GM19397 (cell line): ENCODE data around the gene SOX5.
"Not testable (repeated sequence)": the region's sequence is repeated elsewhere in the genome, so short reads cannot be mapped to it uniquely, and the experiment has no call there.

ENCODE experiments used
- ATAC-seq: cut with Tn5 transposase; IDR thresholded peaks from one replicate; pipeline ENCODE4 v1.9.1; 2021; ENCODE audit warnings: mild to moderate bottlenecking, moderate library complexity; ENCODE audit not compliant: unreplicated experiment

Gene SOX5

DNA sequence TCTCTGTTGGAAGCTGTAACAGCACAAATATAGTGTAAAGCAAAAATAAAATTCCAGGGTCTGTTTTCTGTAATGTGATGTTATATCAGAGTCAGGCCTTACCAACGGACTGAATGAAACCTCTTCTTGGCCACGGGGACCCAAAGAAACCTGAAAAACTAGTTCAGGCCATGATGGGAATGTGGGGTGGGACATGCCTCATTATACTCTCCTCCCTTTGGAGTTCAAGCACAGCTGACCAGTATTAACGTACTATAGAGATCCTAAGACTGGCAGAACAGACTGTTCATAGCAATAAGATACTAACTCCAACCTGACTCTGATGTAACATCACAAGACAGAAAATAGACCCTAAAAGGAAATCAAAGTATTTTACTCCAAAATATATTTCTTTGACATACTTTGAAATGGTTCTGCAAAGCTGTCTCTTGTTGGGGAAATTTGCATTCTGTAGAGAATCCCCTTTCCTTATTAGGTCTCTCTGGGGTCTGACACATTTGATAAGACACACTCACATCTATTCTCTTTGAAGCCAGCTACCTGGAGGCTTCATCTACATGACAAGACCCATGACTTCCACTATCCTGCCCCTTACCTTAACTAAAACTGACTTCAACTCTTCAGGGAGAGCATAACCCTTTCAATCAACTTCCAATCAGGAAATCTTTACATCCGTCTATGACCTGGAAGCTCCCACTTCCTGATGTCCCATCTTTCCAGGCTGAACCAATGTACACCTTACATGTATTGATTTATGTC is 444.6 kb downstream of the SOX5 start:
- ATAC-seq, result no peak

DNA sequence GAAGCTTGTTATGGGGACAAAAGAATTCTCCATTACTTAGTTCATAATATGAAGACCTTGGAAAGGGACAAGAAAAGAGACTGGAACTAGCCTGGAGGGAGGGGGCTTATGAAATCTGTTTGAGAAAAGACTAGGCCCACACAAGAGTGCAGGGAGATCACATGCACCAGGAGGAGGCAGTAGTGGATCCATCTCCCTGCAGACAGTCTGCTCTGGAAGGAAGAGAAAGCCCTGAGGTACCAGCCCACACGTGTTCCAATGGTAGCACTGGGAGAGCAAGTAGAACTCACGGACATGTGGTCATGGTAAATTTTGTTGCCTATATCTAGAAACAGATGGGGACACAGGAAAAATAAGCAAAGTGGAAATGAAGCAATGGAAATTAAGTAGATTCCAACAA is 445.4 kb downstream of the SOX5 start:
- no peak for ATAC-seq

DNA sequence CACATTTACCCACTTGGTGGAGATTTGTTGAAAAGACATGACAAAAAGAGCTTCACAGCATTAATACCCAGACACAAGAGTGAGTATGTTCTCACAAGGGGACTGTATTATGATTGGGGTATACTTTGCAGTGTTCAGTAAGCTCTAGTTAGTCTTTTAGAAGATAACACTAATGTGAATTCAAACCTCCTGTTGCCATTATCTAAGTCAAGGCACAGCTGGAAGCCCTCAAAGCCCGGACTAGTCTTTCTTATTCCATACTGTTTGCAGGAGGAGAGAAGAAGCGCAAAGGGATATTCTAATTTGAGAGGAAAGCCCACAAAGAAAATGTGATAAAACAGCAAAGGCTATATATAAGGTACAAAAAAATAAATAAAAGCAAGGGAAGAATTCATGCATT is 445.9 kb downstream of the SOX5 start:
- ATAC-seq, result no peak

DNA sequence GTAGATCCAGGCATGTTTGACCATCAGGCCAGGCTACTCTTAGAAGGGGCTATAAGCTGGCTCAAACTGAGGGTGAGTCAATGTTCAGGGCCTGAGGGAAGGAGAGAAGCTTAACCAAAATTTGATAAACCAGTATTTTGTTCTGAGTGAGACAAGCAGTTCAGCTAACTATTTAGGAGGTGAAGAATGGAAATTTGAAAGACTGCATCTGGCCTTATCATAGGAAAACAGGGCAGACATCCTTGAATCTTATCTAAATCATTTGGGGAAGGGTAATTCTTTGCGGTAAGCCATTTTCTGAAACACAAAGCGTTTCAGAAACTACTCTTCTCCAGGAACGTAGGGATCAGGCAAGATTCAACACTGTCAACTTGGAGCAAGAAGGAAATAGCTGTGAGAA is 447.2 kb downstream of the SOX5 start:
- no peak for ATAC-seq

DNA sequence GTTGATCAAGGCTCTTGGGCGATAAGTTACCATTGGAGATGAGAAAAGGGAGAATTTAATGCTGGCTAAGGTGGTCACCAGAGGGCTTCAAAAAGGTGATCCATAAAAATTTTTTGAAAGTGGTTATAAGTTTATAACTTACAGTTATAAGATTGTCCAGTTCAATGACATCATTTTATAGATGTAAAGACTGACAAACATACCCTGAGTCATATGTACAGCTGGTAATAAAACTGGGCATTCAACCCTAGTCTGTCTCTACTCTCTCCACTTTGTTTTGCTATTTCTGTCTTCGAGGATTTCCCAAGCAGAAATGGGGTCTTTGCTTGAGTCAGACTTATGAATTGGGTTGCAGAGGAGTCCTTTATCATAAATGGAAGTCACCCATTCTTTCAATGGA is 454.0 kb downstream of the SOX5 start:
- no peak for ATAC-seq

DNA sequence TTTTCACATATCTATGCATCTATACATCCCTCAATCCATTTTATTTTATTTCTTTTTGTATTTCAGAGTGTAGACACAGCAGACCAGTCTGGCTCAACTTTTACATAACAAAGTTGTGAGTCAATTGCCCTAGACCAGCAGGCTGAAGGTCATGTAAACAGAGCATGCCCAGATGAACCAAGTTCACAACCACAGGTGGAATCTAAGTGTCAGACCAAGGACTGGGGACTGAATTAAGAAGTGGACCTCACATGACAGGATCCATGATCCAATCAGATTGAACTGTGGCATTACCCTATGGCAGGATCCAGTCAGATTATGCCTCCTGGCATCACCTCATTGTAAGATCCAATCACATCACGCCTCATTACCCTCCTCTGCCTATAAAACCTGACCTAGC is 455.8 kb downstream of the SOX5 start:
- ATAC-seq, result no peak

DNA sequence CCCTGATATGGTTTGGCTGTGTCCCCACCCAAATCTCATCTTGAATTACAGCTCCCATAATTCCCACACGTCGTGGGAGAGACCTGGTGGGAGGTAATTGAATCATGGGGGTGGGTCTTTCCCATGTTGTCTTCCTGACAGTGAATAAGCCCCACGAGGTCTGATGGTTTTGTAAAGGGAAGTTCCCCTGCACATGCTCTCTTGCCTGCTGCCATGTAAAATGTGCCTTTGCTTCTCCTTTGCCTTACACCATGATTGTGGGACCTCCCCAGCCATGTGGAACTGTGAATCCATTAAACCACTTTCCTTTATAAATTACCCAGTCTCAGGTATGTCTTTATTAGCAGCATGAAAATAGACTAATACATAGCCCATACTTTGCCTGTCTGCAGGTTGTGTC is 458.4 kb downstream of the SOX5 start:
- not testable (repeated sequence) for ATAC-seq

DNA sequence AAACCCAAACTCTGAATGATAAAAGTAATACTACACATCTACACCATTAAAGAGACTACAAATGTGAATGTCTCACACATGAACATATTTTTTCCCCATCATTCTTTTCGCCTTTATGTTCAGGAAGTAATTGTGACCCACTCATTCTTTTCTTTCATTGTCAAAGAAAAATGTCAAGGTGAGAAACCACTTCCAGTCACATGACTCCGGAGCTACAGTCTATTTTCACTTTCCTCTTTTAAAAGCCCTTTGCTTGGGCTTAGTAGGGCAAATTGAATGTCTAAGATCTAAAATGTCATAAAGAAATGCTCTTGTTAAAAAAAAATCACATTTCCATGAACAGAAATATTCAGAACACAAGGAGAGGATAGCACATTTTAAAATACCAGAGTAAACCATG is 461.3 kb downstream of the SOX5 start:
- ATAC-seq, result no peak

DNA sequence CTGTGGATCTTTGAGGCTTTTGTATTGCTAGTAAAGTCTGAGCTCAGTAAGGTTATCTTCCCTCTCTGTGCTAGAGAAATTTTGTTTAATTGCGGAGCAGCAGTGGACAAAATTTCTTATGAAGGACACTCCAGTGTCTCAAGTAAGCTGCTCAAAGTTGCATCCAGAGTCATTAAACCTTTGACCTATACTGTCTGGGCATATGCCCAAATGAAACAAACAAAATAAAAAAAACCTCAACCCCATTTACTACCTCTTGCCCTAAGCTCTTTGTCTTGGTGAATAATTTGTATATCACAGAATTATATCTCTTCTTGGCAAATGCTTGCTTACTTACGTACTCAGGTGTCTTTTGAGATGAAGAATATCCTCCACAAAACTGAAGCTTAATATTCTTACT is 465.2 kb downstream of the SOX5 start:
- no peak for ATAC-seq

DNA sequence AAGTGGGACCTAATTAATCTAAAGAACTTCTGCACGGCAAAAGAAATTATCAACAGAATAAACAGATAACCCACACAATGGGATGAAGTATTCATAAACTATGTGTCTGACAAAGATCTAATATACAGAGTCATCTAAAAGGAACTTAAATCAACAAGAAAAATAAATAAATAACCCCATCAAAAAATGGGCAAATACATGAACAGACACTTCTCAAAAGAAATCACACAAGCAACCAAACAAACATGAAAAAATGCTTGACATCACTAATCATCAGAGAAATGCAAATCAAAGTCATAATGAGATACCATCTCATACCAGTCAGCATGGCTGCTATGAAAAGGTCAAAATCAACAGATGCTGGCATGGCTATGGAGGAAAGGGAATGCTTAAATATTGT is 466.9 kb downstream of the SOX5 start:
- ATAC-seq, result no peak
